GM12878 (cell line): ENCODE results near the gene LTBP2. TPM values are rescaled to one million over a fixed set of nuclear protein-coding genes. Genes with fewer than 3 reads are reported as not detected.

Experiments used
- ATAC-seq: fragments of 200-7000 bp; cut with Tn5 transposase; 3 replicates; pipeline ENCODE4 v1.9.1; 2020; ENCODE audit warnings: mild to moderate bottlenecking, moderate library complexity
- BruUV-seq: library from RNA; stranded (reverse); fragments of 400-500 nt; replicated peaks from 2 replicates; lab custom pipeline; 2021; lab: Mats Ljungman, UMichigan
- CTCF ChIA-PET: fragments of 300-600 bp; sonication (Branson Sonifier 250); formaldehyde crosslinking; extraction: SDS; loops from one replicate; lab custom pipeline; 2021; ENCODE audit warnings: inconsistent platforms; lab: Yijun Ruan, JAX
- POLR2A ChIA-PET: fragments of 350-600 bp; formaldehyde crosslinking; extraction: SDS; loops from one replicate; lab custom pipeline; 2021; ENCODE audit warnings: inconsistent platforms; lab: Charles Lee
- RAD21 ChIA-PET: fragments of 300-600 bp; sonication (Branson Sonifier 250); formaldehyde crosslinking; loops from one replicate; lab custom pipeline; 2023; ENCODE audit warnings: antibody characterized with exemption; ENCODE audit not compliant: unreplicated experiment; lab: Charles Lee
- SMC1A ChIA-PET: fragments of 300-600 bp; sonication (Branson Sonifier 250); formaldehyde crosslinking; loops from one replicate; lab custom pipeline; 2023; ENCODE audit not compliant: unreplicated experiment, uncharacterized antibody; lab: Charles Lee
- DNase-seq: peaks from one replicate; pipeline ENCODE4 v3.0.0-alpha.2; 2011; ENCODE audit warnings: low read depth, low spot score
- FAIRE-seq: peaks from 3 replicates; lab custom pipeline; 2011; peaks lifted over from hg19 to GRCh38; lab: Jason Lieb, UNC
- H2AFZ ChIP-seq: 2 replicates; pipeline ENCODE4 v1.6.0; 2011; ENCODE audit warnings: low read depth, low read length, control low read depth; ENCODE audit not compliant: control insufficient read depth
- H3K27ac ChIP-seq: 2 replicates; pipeline ENCODE4 v1.5.1; 2011; ENCODE audit warnings: control low read depth; ENCODE audit not compliant: control insufficient read depth, insufficient read depth
- H3K27me3 ChIP-seq, 2 experiments: replicated peaks in 1 of 2; 2 replicates each; pipeline versions ENCODE4 v1.6.0 to v1.6.1; 2011; ENCODE audit warnings: low read length in 1 of 2; ENCODE audit not compliant: control insufficient read depth in 2 of 2, insufficient read depth in 2 of 2
- H3K36me3 ChIP-seq, 2 experiments: 2 replicates each; pipeline ENCODE4 v1.5.1; 2011; ENCODE audit warnings: low read length in 1 of 2; ENCODE audit not compliant: control insufficient read depth in 2 of 2, insufficient read depth in 2 of 2
- H3K4me1 ChIP-seq: 2 replicates; pipeline ENCODE4 v1.6.1; 2011; ENCODE audit warnings: mild to moderate bottlenecking, low read length, moderate library complexity, mixed read lengths; ENCODE audit not compliant: control insufficient read depth, insufficient read depth
- H3K4me2 ChIP-seq: 2 replicates; pipeline ENCODE4 v1.6.0; 2011; ENCODE audit warnings: control low read depth; ENCODE audit not compliant: control insufficient read depth, insufficient read depth
- H3K4me3 ChIP-seq: fragments of 200-600 bp; sonication (generic); 2 replicates; pipeline ENCODE4 v1.5.1; 2016
- H3K79me2 ChIP-seq: 2 replicates; pipeline ENCODE4 v1.6.0; 2011; ENCODE audit warnings: low read length; ENCODE audit not compliant: control insufficient read depth, insufficient read depth
- H3K9ac ChIP-seq: 2 replicates; pipeline ENCODE4 v1.8.0; 2011; ENCODE audit warnings: low read length, control low read depth, mixed read lengths; ENCODE audit not compliant: control insufficient read depth, insufficient read depth
- H3K9me3 ChIP-seq: replicated peaks from 3 replicates; pipeline ENCODE4 v1.5.1; 2011; ENCODE audit warnings: mild to moderate bottlenecking, low read length; ENCODE audit not compliant: control insufficient read depth, insufficient read depth
- H4K20me1 ChIP-seq: 2 replicates; pipeline ENCODE4 v1.6.0; 2011; ENCODE audit not compliant: control insufficient read depth, insufficient read depth
- FOXM1 ChIP-seq: IDR thresholded peaks from 2 replicates; pipeline ENCODE4 v1.6.1; 2012; ENCODE audit warnings: low read depth, mild to moderate bottlenecking, inconsistent platforms, low read length, moderate library complexity
- IKZF1 ChIP-seq: fragments of 450-650 bp; conservative IDR thresholded peaks from 2 replicates; pipeline ENCODE4 v1.6.1; 2017; ENCODE audit warnings: antibody characterized with exemption, mild to moderate bottlenecking
- JUNB ChIP-seq: IDR thresholded peaks from 2 replicates; pipeline ENCODE4 v1.6.1; 2016; ENCODE audit warnings: antibody characterized with exemption, mild to moderate bottlenecking
- MEF2B ChIP-seq: fragments of 450-650 bp; IDR thresholded peaks from 2 replicates; pipeline ENCODE4 v1.6.1; 2018; ENCODE audit warnings: mild to moderate bottlenecking, moderate library complexity; ENCODE audit not compliant: partially characterized antibody, poor library complexity, severe bottlenecking
- POLR2A ChIP-seq: IDR thresholded peaks from 2 replicates; pipeline ENCODE4 v1.6.1; 2011; ENCODE audit warnings: low read depth, mild to moderate bottlenecking, low read length
- RAD51 ChIP-seq: fragments of 450-650 bp; IDR thresholded peaks from 2 replicates; pipeline ENCODE4 v1.6.1; 2016; ENCODE audit warnings: moderate library complexity, mild to moderate bottlenecking, inconsistent platforms
- SMARCA5 ChIP-seq: fragments of 450-650 bp; IDR thresholded peaks from 2 replicates; pipeline ENCODE4 v1.6.1; 2017; ENCODE audit warnings: mild to moderate bottlenecking
- TCF7 ChIP-seq: IDR thresholded peaks from 2 replicates; pipeline ENCODE4 v1.6.1; 2014; ENCODE audit warnings: antibody characterized with exemption, borderline replicate concordance
- ZBTB11 ChIP-seq: fragments of 450-650 bp; formaldehyde crosslinking; IDR thresholded peaks from 2 replicates; pipeline ENCODE4 v1.5.0; 2022; ENCODE audit warnings: mild to moderate bottlenecking, missing genetic modification characterization
- WGBS: methylation state at CpG from one replicate; pipeline ENCODE4 v1.1.6; 2016; ENCODE audit warnings: low lambda C conversion rate; ENCODE audit not compliant: insufficient replicate concordance, insufficient coverage; ENCODE audit errors: missing lambda C conversion rate; 5-methylcytosine and 5-hydroxymethylcytosine counted together
- in situ Hi-C: fragments of 300-500 bp; cut with MboI; formaldehyde crosslinking; loops from 9 replicates; pipeline ENCODE4 v1.14.3; 2018; ENCODE audit warnings: mixed read lengths
- intact Hi-C: fragments of 100-400 bp; cut with micrococcal nuclease; formaldehyde crosslinking; loops from one replicate; pipeline ENCODE4 v1.14.2; 2022; ENCODE audit not compliant: unreplicated experiment
- polyA plus RNA-seq, 11 experiments: library from polyadenylated mRNA; depleted of rRNA in 4 of 11; unstranded in 6 of 11; stranded (reverse) in 5 of 11; fragments of >200 nt; fragmentation: Nextera tagmentation in 4 of 11; fragmentation: Illumina TruSeq in 1 of 11; extraction: Ambion mirVana in 4 of 11; extraction: Trizol in 1 of 11; gene quantifications; 1 replicate in 1 of 11; 2 replicates in 10 of 11; pipeline versions ENCODE4 v1.2.1 to v1.2.3, GENCODE V29; 2011 to 2016; ENCODE audit warnings: inconsistent platforms in 2 of 11, missing spikeins in 2 of 11, low read depth in 1 of 11
- total RNA-seq, 4 experiments: library from RNA; depleted of rRNA in 3 of 4; stranded (reverse); fragments of >200 nt in 3 of 4; fragmentation: Illumina TruSeq in 1 of 4; extraction: Trizol in 1 of 4; gene quantifications; 2 replicates each; pipeline versions ENCODE4 v1.2.1 to v1.2.3, GENCODE V29; 2013 to 2021
- TF ChIP-seq, protein P1 (sequence below): fragments of 450-650 bp; IDR thresholded peaks from 2 replicates; pipeline ENCODE4 v1.6.1; 2014; ENCODE audit warnings: mild to moderate bottlenecking

Gene LTBP2
- total and polyA plus RNA-seq, 10 of the 15 experiments (the other 5 are each of a cell fraction or from before 2014, with no cell fraction given) = 0.03 to 0.23 (median 0.06) TPM; not detected in 1

DNA sequence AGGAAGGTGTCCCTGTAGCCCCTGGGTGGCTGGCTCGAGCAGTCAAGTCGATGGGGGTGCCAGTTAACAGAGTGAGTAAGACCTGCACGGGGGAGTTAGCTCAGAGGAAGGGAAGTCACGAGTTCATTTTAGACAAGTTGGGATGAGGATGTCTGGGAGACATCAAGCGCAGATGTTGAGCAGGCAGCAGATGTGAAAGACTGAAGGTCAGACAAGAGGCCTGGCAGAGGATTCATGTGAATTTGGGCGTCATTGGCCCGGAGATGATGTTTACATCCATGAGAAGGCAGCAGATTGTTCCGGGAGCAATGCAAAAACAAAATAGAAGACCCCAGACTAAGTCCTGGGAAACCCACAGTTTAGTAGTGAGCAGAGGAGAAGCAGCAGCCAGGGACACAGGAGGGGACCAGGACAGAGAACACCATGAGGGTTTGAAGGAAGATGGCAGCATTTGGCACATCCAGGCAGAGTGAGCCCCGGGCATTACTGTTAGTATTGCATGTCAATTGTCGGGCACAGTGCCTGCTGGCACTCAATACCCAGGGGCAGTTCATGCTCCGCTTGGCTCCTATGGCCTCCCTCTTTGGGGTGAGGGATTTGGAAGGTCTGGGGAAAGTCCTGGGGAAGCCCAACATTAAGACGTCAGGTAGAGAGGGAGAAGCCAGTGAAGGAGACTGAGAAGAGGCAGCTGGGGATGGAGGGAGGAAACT is 15.1 kb downstream of the LTBP2 start (continued):
- TF ChIP-seq IKZF1 (no peak), POLR2A (no peak), RAD51 (no peak), JUNB (no peak), MEF2B (no peak), TCF7 (no peak)

GRCh38 chr14:74595006-74595735 is 16.9 kb downstream of the LTBP2 start:
- no peaks in the 10 kb centered on the region for H3K79me2 ChIP-seq
- no peaks in the 10 kb centered on the region for H3K9me3 ChIP-seq
- WGBS = 69% methylated on average over 11 of the region's 15 CpGs
- CTCF ChIA-PET = interaction anchor here (3.6 kb wide), 1 partner anchor 14 kb away, joined by 12 read pairs; no protein-coding TSS in a partner anchor
- intact Hi-C loops = no loop called here
- no peak overlapping the region for H2AFZ ChIP-seq
- POLR2A ChIA-PET = no interaction called here
- FAIRE-seq (no peak), ATAC-seq (no peak), DNase-seq (no peak)
- H3K27me3 ChIP-seq = no peaks in the 10 kb centered on the region
- no peak overlapping the region for H3K4me3 ChIP-seq
- no TSS peak for BruUV-seq
- no peaks in the 10 kb centered on the region for H3K36me3 ChIP-seq
- RAD21 ChIA-PET = interaction anchor here (3.3 kb wide), 1 partner anchor 14 kb away, joined by 12 read pairs; no protein-coding TSS in a partner anchor
- H4K20me1 ChIP-seq = no peaks in the 10 kb centered on the region
- no peak overlapping the region for H3K4me2 ChIP-seq
- no peak overlapping the region for H3K9ac ChIP-seq
- peaks cover 15% of the 10 kb centered on the region for H3K4me1 ChIP-seq
- SMC1A ChIA-PET = interaction anchor here (1.0 kb wide), 1 partner anchor 14 kb away, joined by 3 read pairs; no protein-coding TSS in a partner anchor
- no peak overlapping the region for H3K27ac ChIP-seq
- in situ Hi-C loops = no loop called here
- TF ChIP-seq FOXM1 (no peak), ZBTB11 (CRISPR knock-in tag) (no peak), SMARCA5 (no peak)
- TF ChIP-seq, protein P1, sequence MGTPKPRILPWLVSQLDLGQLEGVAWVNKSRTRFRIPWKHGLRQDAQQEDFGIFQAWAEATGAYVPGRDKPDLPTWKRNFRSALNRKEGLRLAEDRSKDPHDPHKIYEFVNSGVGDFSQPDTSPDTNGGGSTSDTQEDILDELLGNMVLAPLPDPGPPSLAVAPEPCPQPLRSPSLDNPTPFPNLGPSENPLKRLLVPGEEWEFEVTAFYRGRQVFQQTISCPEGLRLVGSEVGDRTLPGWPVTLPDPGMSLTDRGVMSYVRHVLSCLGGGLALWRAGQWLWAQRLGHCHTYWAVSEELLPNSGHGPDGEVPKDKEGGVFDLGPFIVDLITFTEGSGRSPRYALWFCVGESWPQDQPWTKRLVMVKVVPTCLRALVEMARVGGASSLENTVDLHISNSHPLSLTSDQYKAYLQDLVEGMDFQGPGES = no peak
